GM12892 (cell line): ENCODE measurements around the gene RNF4.

Experiments
- DNase-seq: peaks from one replicate; pipeline ENCODE4 v3.0.0; 2011; ENCODE audit not compliant: insufficient read length
- FAIRE-seq: peaks from 2 replicates; lab custom pipeline; 2011; peaks lifted over from hg19 to GRCh38; lab: Jason Lieb, UNC
- POLR2A ChIP-seq: IDR thresholded peaks from 2 replicates; pipeline ENCODE4 v1.6.1; 2011; ENCODE audit warnings: low read depth, low read length, control low read depth
- POLR2AphosphoS5 ChIP-seq: IDR thresholded peaks from 2 replicates; pipeline ENCODE4 v1.6.1; 2011; ENCODE audit warnings: low read depth, low read length, control low read depth
- TAF1 ChIP-seq: IDR thresholded peaks from 2 replicates; pipeline ENCODE4 v1.6.1; 2011; ENCODE audit warnings: low read depth, mild to moderate bottlenecking, control low read depth, low read length, borderline replicate concordance

Gene RNF4

GRCh38 chr4:2438822-2439718, 29.8 kb upstream of the RNF4 start:
- DNase-seq (no peak), FAIRE-seq (no peak)
- TF ChIP-seq POLR2A (no peak), POLR2AphosphoS5 (no peak), TAF1 (no peak)

- FAIRE-seq (peak; percentile 95), DNase-seq (peak; percentile 97)
- TF ChIP-seq POLR2AphosphoS5 (no peak), TAF1 (no peak), POLR2A (no peak)
These were observed 27.3 kb upstream of the RNF4 start for GRCh38 chr4:2441393-2442174.

- TF ChIP-seq TAF1 = no peak
- FAIRE-seq = no peak
These were observed 26.5 kb upstream of the RNF4 start for GRCh38 chr4:2442175-2442993.

GRCh38 chr4:2443061-2443730, 25.7 kb upstream of the RNF4 start:
- no peak for TF ChIP-seq POLR2AphosphoS5
- TF ChIP-seq POLR2A = no peak
- TF ChIP-seq TAF1 = no peak
- DNase-seq = no peak
- no peak for FAIRE-seq

More at GRCh38 chr4:2442175-2442993, 26.5 kb upstream of the RNF4 start:
- no peak for DNase-seq

GRCh38 chr4:2443956-2444740, 24.8 kb upstream of the RNF4 start:
- DNase-seq (no peak), FAIRE-seq (no peak)
- TF ChIP-seq POLR2AphosphoS5 (no peak), TAF1 (no peak), POLR2A (no peak)

- no peak for FAIRE-seq
- no peak for TF ChIP-seq POLR2A
- no peak for TF ChIP-seq TAF1
- TF ChIP-seq POLR2AphosphoS5 = no peak
- no peak for DNase-seq
These were observed 23.8 kb upstream of the RNF4 start for GRCh38 chr4:2445130-2445529.

GRCh38 chr4:2445571-2445970, 23.3 kb upstream of the RNF4 start:
- no peak for DNase-seq
- TF ChIP-seq TAF1 (no peak), POLR2AphosphoS5 (no peak)
- FAIRE-seq = no peak

- no peak for FAIRE-seq
- DNase-seq = no peak
- TF ChIP-seq POLR2AphosphoS5 (no peak), POLR2A (no peak), TAF1 (no peak)
These were observed 22.0 kb upstream of the RNF4 start for GRCh38 chr4:2446656-2447564.

GRCh38 chr4:2448589-2448988, 20.3 kb upstream of the RNF4 start:
- DNase-seq (no peak), FAIRE-seq (no peak)
- TF ChIP-seq TAF1 (no peak), POLR2AphosphoS5 (no peak), POLR2A (no peak)
